Left ventricle myocardium inferior (tissue), 1 donor: ENCODE results near the gene KCNJ6. TPM values are rescaled to one million over a fixed set of nuclear protein-coding genes. Genes with fewer than 3 reads are reported as not detected.

ENCODE experiments used
- DNase-seq: peaks from one replicate; pipeline ENCODE4 v3.0.0-alpha.2; 2020
- H3K27ac ChIP-seq: fragments of 200-600 bp; replicated peaks from 2 replicates; pipeline ENCODE4 v1.8.0; 2021
- H3K27me3 ChIP-seq: fragments of 200-600 bp; 2 replicates; pipeline ENCODE4 v1.8.0; 2021; ENCODE audit warnings: low read depth
- H3K36me3 ChIP-seq: fragments of 200-600 bp; 2 replicates; pipeline ENCODE4 v1.8.0; 2021
- H3K4me1 ChIP-seq: fragments of 200-600 bp; 2 replicates; pipeline ENCODE4 v1.8.0; 2021
- H3K4me3 ChIP-seq: fragments of 200-600 bp; 2 replicates; pipeline ENCODE4 v1.8.0; 2021; ENCODE audit warnings: mild to moderate bottlenecking, moderate library complexity
- H3K9me3 ChIP-seq: fragments of 200-600 bp; replicated peaks from 2 replicates; pipeline ENCODE4 v1.8.0; 2021
- CTCF ChIP-seq: fragments of 200-600 bp; IDR thresholded peaks from 2 replicates; pipeline ENCODE4 v1.8.0; 2021; ENCODE audit warnings: antibody characterized with exemption, mild to moderate bottlenecking, borderline replicate concordance
- intact Hi-C: fragments of 100-400 bp; cut with micrococcal nuclease; formaldehyde crosslinking; loops from one replicate; pipeline ENCODE4 v1.11.0; 2022
- total RNA-seq: library from RNA; stranded (reverse); fragmentation: NEBNext Ultra II Directional; extraction: Animal tissue kit (Norgen Biotek cat#: 25700); gene quantifications from one replicate; pipeline ENCODE4 v1.2.1, GENCODE V29; 2021
- donor health status: DM: no; HTN: yes; CAD: no; lungs with severe emphysema.

The KCNJ6 gene
- total RNA-seq, 1 donor from 2014 or later: not detected

GRCh38 chr21:37749132-37749531 lies 167.1 kb downstream of the KCNJ6 start:
- H3K4me1 ChIP-seq: peaks cover 31% of the 10 kb centered on the region
- H3K4me3 ChIP-seq: no peak overlapping the region
- no peaks in the 10 kb centered on the region for H3K36me3 ChIP-seq
- H3K27me3 ChIP-seq: peaks cover 5% of the 10 kb centered on the region
- intact Hi-C loops: no loop called here
- H3K9me3 ChIP-seq: no peaks in the 10 kb centered on the region
- no peak for DNase-seq
- H3K27ac ChIP-seq: no peak overlapping the region
- no peak for TF ChIP-seq CTCF

- no peak overlapping the region for H3K27ac ChIP-seq
- no peak for TF ChIP-seq CTCF
- H3K36me3 ChIP-seq: no peaks in the 10 kb centered on the region
- H3K4me1 ChIP-seq: peaks cover 23% of the 10 kb centered on the region
- no peak for DNase-seq
- no peaks in the 10 kb centered on the region for H3K9me3 ChIP-seq
- peaks cover 5% of the 10 kb centered on the region for H3K27me3 ChIP-seq
- H3K4me3 ChIP-seq: no peak overlapping the region
- intact Hi-C loops: no loop called here
These were observed 167.9 kb downstream of the KCNJ6 start for GRCh38 chr21:37748351-37748750.

- no peak for DNase-seq
- intact Hi-C loops: no loop called here
- no peak overlapping the region for H3K4me3 ChIP-seq
- H3K9me3 ChIP-seq: no peaks in the 10 kb centered on the region
- H3K4me1 ChIP-seq: peaks cover 21% of the 10 kb centered on the region
- no peaks in the 10 kb centered on the region for H3K36me3 ChIP-seq
- H3K27me3 ChIP-seq: peaks cover 5% of the 10 kb centered on the region
- no peak overlapping the region for H3K27ac ChIP-seq
- TF ChIP-seq CTCF: peak; percentile 14
These were observed 169.4 kb downstream of the KCNJ6 start for GRCh38 chr21:37746849-37747248.

- no peak for DNase-seq
- Histone ChIP-seq H3K9me3 (no peaks in the 10 kb centered on the region), H3K27ac (no peak overlapping the region), H3K4me1 (peaks cover 14% of the 10 kb centered on the region), H3K4me3 (no peak overlapping the region), H3K36me3 (no peaks in the 10 kb centered on the region), H3K27me3 (peaks cover 5% of the 10 kb centered on the region)
- no peak for TF ChIP-seq CTCF
- intact Hi-C loops: no loop called here
These were observed 171.7 kb downstream of the KCNJ6 start for GRCh38 chr21:37744551-37744950.

GRCh38 chr21:37742532-37742931 lies 173.7 kb downstream of the KCNJ6 start:
- Histone ChIP-seq H3K36me3 (no peaks in the 10 kb centered on the region), H3K4me1 (peaks cover 31% of the 10 kb centered on the region), H3K27ac (peak overlapping the region; percentile 41), H3K9me3 (no peaks in the 10 kb centered on the region), H3K27me3 (no peaks in the 10 kb centered on the region), H3K4me3 (no peak overlapping the region)
- TF ChIP-seq CTCF: no peak
- intact Hi-C loops: no loop called here
- DNase-seq: no peak

GRCh38 chr21:37742115-37742514 lies 174.1 kb downstream of the KCNJ6 start:
- H3K36me3 ChIP-seq: no peaks in the 10 kb centered on the region
- H3K27me3 ChIP-seq: no peaks in the 10 kb centered on the region
- H3K27ac ChIP-seq: peak overlapping the region; percentile 41
- no peaks in the 10 kb centered on the region for H3K9me3 ChIP-seq
- H3K4me1 ChIP-seq: peaks cover 35% of the 10 kb centered on the region
- no peak overlapping the region for H3K4me3 ChIP-seq
- no peak for DNase-seq
- intact Hi-C loops: no loop called here
- TF ChIP-seq CTCF: no peak
